GM12878 (cell line): ENCODE results near the gene PLXNA2. TPM values are rescaled to one million over a fixed set of nuclear protein-coding genes. Genes with fewer than 3 reads are reported as not detected.

Experiments
- ATAC-seq: fragments of 200-7000 bp; cut with Tn5 transposase; 3 replicates; pipeline ENCODE4 v1.9.1; 2020; ENCODE audit warnings: mild to moderate bottlenecking, moderate library complexity
- BruUV-seq: library from RNA; stranded (reverse); fragments of 400-500 nt; replicated peaks from 2 replicates; lab custom pipeline; 2021; lab: Mats Ljungman, UMichigan
- CTCF ChIA-PET: fragments of 300-600 bp; sonication (Branson Sonifier 250); formaldehyde crosslinking; extraction: SDS; loops from one replicate; lab custom pipeline; 2021; ENCODE audit warnings: inconsistent platforms; lab: Yijun Ruan, JAX
- POLR2A ChIA-PET: fragments of 350-600 bp; formaldehyde crosslinking; extraction: SDS; loops from one replicate; lab custom pipeline; 2021; ENCODE audit warnings: inconsistent platforms; lab: Charles Lee
- RAD21 ChIA-PET: fragments of 300-600 bp; sonication (Branson Sonifier 250); formaldehyde crosslinking; loops from one replicate; lab custom pipeline; 2023; ENCODE audit warnings: antibody characterized with exemption; ENCODE audit not compliant: unreplicated experiment; lab: Charles Lee
- SMC1A ChIA-PET: fragments of 300-600 bp; sonication (Branson Sonifier 250); formaldehyde crosslinking; loops from one replicate; lab custom pipeline; 2023; ENCODE audit not compliant: unreplicated experiment, uncharacterized antibody; lab: Charles Lee
- DNase-seq: peaks from one replicate; pipeline ENCODE4 v3.0.0-alpha.2; 2011; ENCODE audit warnings: low read depth, low spot score
- FAIRE-seq: peaks from 3 replicates; lab custom pipeline; 2011; peaks lifted over from hg19 to GRCh38; lab: Jason Lieb, UNC
- H2AFZ ChIP-seq: 2 replicates; pipeline ENCODE4 v1.6.0; 2011; ENCODE audit warnings: low read depth, low read length, control low read depth; ENCODE audit not compliant: control insufficient read depth
- H3K27ac ChIP-seq: 2 replicates; pipeline ENCODE4 v1.5.1; 2011; ENCODE audit warnings: control low read depth; ENCODE audit not compliant: control insufficient read depth, insufficient read depth
- H3K27me3 ChIP-seq, 2 experiments: replicated peaks in 1 of 2; 2 replicates each; pipeline versions ENCODE4 v1.6.0 to v1.6.1; 2011; ENCODE audit warnings: low read length in 1 of 2; ENCODE audit not compliant: control insufficient read depth in 2 of 2, insufficient read depth in 2 of 2
- H3K36me3 ChIP-seq, 2 experiments: 2 replicates each; pipeline ENCODE4 v1.5.1; 2011; ENCODE audit warnings: low read length in 1 of 2; ENCODE audit not compliant: control insufficient read depth in 2 of 2, insufficient read depth in 2 of 2
- H3K4me1 ChIP-seq: 2 replicates; pipeline ENCODE4 v1.6.1; 2011; ENCODE audit warnings: mild to moderate bottlenecking, low read length, moderate library complexity, mixed read lengths; ENCODE audit not compliant: control insufficient read depth, insufficient read depth
- H3K4me2 ChIP-seq: 2 replicates; pipeline ENCODE4 v1.6.0; 2011; ENCODE audit warnings: control low read depth; ENCODE audit not compliant: control insufficient read depth, insufficient read depth
- H3K4me3 ChIP-seq: fragments of 200-600 bp; sonication (generic); 2 replicates; pipeline ENCODE4 v1.5.1; 2016
- H3K79me2 ChIP-seq: 2 replicates; pipeline ENCODE4 v1.6.0; 2011; ENCODE audit warnings: low read length; ENCODE audit not compliant: control insufficient read depth, insufficient read depth
- H3K9ac ChIP-seq: 2 replicates; pipeline ENCODE4 v1.8.0; 2011; ENCODE audit warnings: low read length, control low read depth, mixed read lengths; ENCODE audit not compliant: control insufficient read depth, insufficient read depth
- H3K9me3 ChIP-seq: replicated peaks from 3 replicates; pipeline ENCODE4 v1.5.1; 2011; ENCODE audit warnings: mild to moderate bottlenecking, low read length; ENCODE audit not compliant: control insufficient read depth, insufficient read depth
- H4K20me1 ChIP-seq: 2 replicates; pipeline ENCODE4 v1.6.0; 2011; ENCODE audit not compliant: control insufficient read depth, insufficient read depth
- EP300 ChIP-seq, 2 experiments: fragments of 150-350 bp in 1 of 2; IDR thresholded peaks; 2 replicates each; pipeline ENCODE4 v1.6.1; 2011 to 2012; ENCODE audit warnings: low read depth in 2 of 2, low read length in 2 of 2, borderline replicate concordance in 1 of 2, improper control_type of control experiment in 1 of 2, inconsistent platforms in 1 of 2; ENCODE audit not compliant: control insufficient read depth in 1 of 2
- HDGF ChIP-seq: fragments of 450-650 bp; IDR thresholded peaks from 2 replicates; pipeline ENCODE4 v1.6.1; 2016; ENCODE audit warnings: antibody characterized with exemption
- NFYB ChIP-seq: IDR thresholded peaks from 2 replicates; pipeline ENCODE4 v1.6.1; 2011; ENCODE audit warnings: low read depth, mild to moderate bottlenecking, low read length, improper control_type of control experiment, moderate library complexity; ENCODE audit not compliant: insufficient read depth
- POU2F2 ChIP-seq: IDR thresholded peaks from 3 replicates; pipeline ENCODE4 v1.6.1; 2011; ENCODE audit warnings: low read depth, mild to moderate bottlenecking, low read length, borderline replicate concordance
- SPI1 ChIP-seq: IDR thresholded peaks from 2 replicates; pipeline ENCODE4 v1.6.1; 2011; ENCODE audit warnings: low read depth, mild to moderate bottlenecking, low read length, moderate library complexity, borderline replicate concordance; ENCODE audit not compliant: insufficient read depth
- STAT1 ChIP-seq: fragments of 450-650 bp; conservative IDR thresholded peaks from 2 replicates; pipeline ENCODE4 v1.6.1; 2014; ENCODE audit warnings: antibody characterized with exemption, mild to moderate bottlenecking
- TCF12 ChIP-seq: IDR thresholded peaks from 2 replicates; pipeline ENCODE4 v1.6.1; 2011; ENCODE audit warnings: low read depth, mild to moderate bottlenecking, low read length
- YBX1 ChIP-seq: fragments of 450-650 bp; IDR thresholded peaks from 2 replicates; pipeline ENCODE4 v1.6.1; 2016; ENCODE audit warnings: antibody characterized with exemption
- ZSCAN29 ChIP-seq: fragments of 450-650 bp; IDR thresholded peaks from 2 replicates; pipeline ENCODE4 v1.6.1; 2017; ENCODE audit warnings: mild to moderate bottlenecking, moderate library complexity
- WGBS: methylation state at CpG from one replicate; pipeline ENCODE4 v1.1.6; 2016; ENCODE audit warnings: low lambda C conversion rate; ENCODE audit not compliant: insufficient replicate concordance, insufficient coverage; ENCODE audit errors: missing lambda C conversion rate; 5-methylcytosine and 5-hydroxymethylcytosine counted together
- in situ Hi-C: fragments of 300-500 bp; cut with MboI; formaldehyde crosslinking; loops from 9 replicates; pipeline ENCODE4 v1.14.3; 2018; ENCODE audit warnings: mixed read lengths
- intact Hi-C: fragments of 100-400 bp; cut with micrococcal nuclease; formaldehyde crosslinking; loops from one replicate; pipeline ENCODE4 v1.14.2; 2022; ENCODE audit not compliant: unreplicated experiment
- polyA plus RNA-seq, 11 experiments: library from polyadenylated mRNA; depleted of rRNA in 4 of 11; unstranded in 6 of 11; stranded (reverse) in 5 of 11; fragments of >200 nt; fragmentation: Nextera tagmentation in 4 of 11; fragmentation: Illumina TruSeq in 1 of 11; extraction: Ambion mirVana in 4 of 11; extraction: Trizol in 1 of 11; gene quantifications; 1 replicate in 1 of 11; 2 replicates in 10 of 11; pipeline versions ENCODE4 v1.2.1 to v1.2.3, GENCODE V29; 2011 to 2016; ENCODE audit warnings: inconsistent platforms in 2 of 11, missing spikeins in 2 of 11, low read depth in 1 of 11
- total RNA-seq, 4 experiments: library from RNA; depleted of rRNA in 3 of 4; stranded (reverse); fragments of >200 nt in 3 of 4; fragmentation: Illumina TruSeq in 1 of 4; extraction: Trizol in 1 of 4; gene quantifications; 2 replicates each; pipeline versions ENCODE4 v1.2.1 to v1.2.3, GENCODE V29; 2013 to 2021

PLXNA2 gene
- total and polyA plus RNA-seq, 10 of the 15 experiments (the other 5 are each of a cell fraction or from before 2014, with no cell fraction given), result under 0.01 to 0.08 (median 0.07) TPM; not detected in 4

GRCh38 chr1:208015255-208015654 is 228.9 kb downstream of the PLXNA2 start:
- Histone ChIP-seq H3K9ac (no peak overlapping the region), H4K20me1 (no peaks in the 10 kb centered on the region), H3K4me3 (no peak overlapping the region), H3K4me1 (no peaks in the 10 kb centered on the region), H3K79me2 (no peaks in the 10 kb centered on the region), H2AFZ (no peak overlapping the region), H3K27ac (no peak overlapping the region), H3K4me2 (no peak overlapping the region), H3K9me3 (no peaks in the 10 kb centered on the region), H3K36me3 (no peaks in the 10 kb centered on the region), H3K27me3 (peaks cover 5% of the 10 kb centered on the region in 2 experiments; a peak in 3 of 4 replicates)
- WGBS, result 16% methylated on average over 6 of the region's 6 CpGs
- TF ChIP-seq NFYB (no peak), EP300 (IDR thresholded peaks at IDR 0.05; ENCODE audit: borderline replicate concordance in 1 of 2, control insufficient read depth in 1 of 2, low read depth in 2 of 2, low read length in 2 of 2) (no peak), TCF12 (no peak), ZSCAN29 (no peak), HDGF (no peak), SPI1 (no peak), POU2F2 (no peak), YBX1 (no peak), STAT1 (no peak)
- no peak for ATAC-seq
- BruUV-seq, result no TSS peak
- ChIA-PET POLR2A (no interaction called here), SMC1A (no interaction called here), RAD21 (no interaction called here), CTCF (interaction anchor here (1.0 kb wide), 1 partner anchor 229 kb away, joined by 3 read pairs; no protein-coding TSS in a partner anchor)
- DNase-seq, result no peak
- no peak for FAIRE-seq
- intact Hi-C loops, result no loop called here
- in situ Hi-C loops, result no loop called here
